Stomach (tissue), 9 donors: ENCODE data around the gene CRLF3. TPM values are rescaled to one million over a fixed set of nuclear protein-coding genes. Genes with fewer than 3 reads are reported as not detected.
"Not testable (repeated sequence)": the region's sequence is repeated elsewhere in the genome, so short reads cannot be mapped to it uniquely, and the experiment has no call there.

ENCODE experiments used
- DNase-seq, 2 donors: peaks; one replicate each; pipeline versions ENCODE4 v3.0.0 to v3.0.0-alpha.2; 2013 to 2019
- H3K27ac ChIP-seq, 5 donors: fragments of 200-600 bp in 4 of 5; sonication (generic) in 4 of 5; one replicate each; pipeline ENCODE4 v1.5.1; 2013 to 2019; ENCODE audit warnings: mild to moderate bottlenecking in 1 of 5, moderate library complexity in 1 of 5
- H3K27me3 ChIP-seq, 3 donors: fragments of 200-600 bp; sonication (generic); one replicate each; pipeline ENCODE4 v1.5.1; 2017 to 2019; ENCODE audit warnings: mixed run types in 1 of 3
- H3K36me3 ChIP-seq, 4 donors: fragments of 200-600 bp; sonication (generic); 1 replicate in 3 of 4; 2 replicates in 1 of 4; pipeline ENCODE4 v1.5.1; 2016 to 2019
- H3K4me1 ChIP-seq, 4 donors: fragments of 200-600 bp; sonication (generic); one replicate each; pipeline ENCODE4 v1.5.1; 2016 to 2019
- H3K4me3 ChIP-seq, 4 donors: fragments of 200-600 bp; sonication (generic) in 3 of 4; one replicate each; pipeline ENCODE4 v1.5.1; 2016 to 2019; ENCODE audit warnings: mild to moderate bottlenecking in 1 of 4
- H3K9me3 ChIP-seq, 4 donors: fragments of 200-600 bp; sonication (generic); one replicate each; pipeline ENCODE4 v1.5.1; 2016 to 2019
- EP300 ChIP-seq: sonication (generic); formaldehyde crosslinking; IDR thresholded peaks from one replicate; pipeline ENCODE4 v1.6.1; 2017; ENCODE audit warnings: antibody characterized with exemption
- POLR2A ChIP-seq, 4 donors: fragments of 450-650 bp; IDR thresholded peaks; one replicate each; pipeline ENCODE4 v1.6.1; 2016; ENCODE audit warnings: antibody characterized with exemption in 4 of 4, control low read depth in 2 of 4, mild to moderate bottlenecking in 1 of 4, moderate library complexity in 1 of 4
- POLR2AphosphoS5 ChIP-seq, 3 donors: sonication (generic); formaldehyde crosslinking; IDR thresholded peaks; one replicate each; pipeline ENCODE4 v1.6.1; 2016; ENCODE audit warnings: antibody characterized with exemption in 3 of 3
- WGBS, 5 donors: extraction: QIAGEN DNeasy Blood & Tissue Kit in 3 of 5; methylation state at CpG; one replicate each; pipeline versions ENCODE4 v1.1.5 to v1.1.7; 2013 to 2018; 5-methylcytosine and 5-hydroxymethylcytosine counted together
- intact Hi-C: fragments of 100-400 bp; cut with DNase I; formaldehyde crosslinking; loops from one replicate; pipeline ENCODE4 v1.15.1; 2023; ENCODE audit warnings: low total_unique reads
- polyA plus RNA-seq, 3 donors: library from polyadenylated mRNA; stranded (reverse); fragments of 200-250 nt; gene quantifications; one replicate each; pipeline ENCODE4 v1.2.3, GENCODE V29; 2013
- total RNA-seq, 5 donors: library from RNA; depleted of rRNA; stranded (reverse); fragments of >200 nt; gene quantifications; one replicate each; pipeline versions ENCODE4 v1.1.0 to v1.2.3, GENCODE V29; 2014 to 2016
- TF ChIP-seq, protein P1 (sequence below), 7 experiments: fragments of 450-650 bp in 4 of 7; fragments of 200-600 bp in 3 of 7; sonication (generic) in 3 of 7; IDR thresholded peaks; one replicate each; pipeline ENCODE4 v1.5.1; 2016 to 2019; ENCODE audit warnings: antibody characterized with exemption in 7 of 7, control low read depth in 2 of 7, mild to moderate bottlenecking in 1 of 7
- donor health status: healthy with polysubstance abuse.
- donor health status: Bipolar disorder and iron deficiency.
- donor health status: healthy.

Gene CRLF3
- total and polyA plus RNA-seq, 8 donors = 1.7 to 15.2 (median 4.6) TPM

DNA sequence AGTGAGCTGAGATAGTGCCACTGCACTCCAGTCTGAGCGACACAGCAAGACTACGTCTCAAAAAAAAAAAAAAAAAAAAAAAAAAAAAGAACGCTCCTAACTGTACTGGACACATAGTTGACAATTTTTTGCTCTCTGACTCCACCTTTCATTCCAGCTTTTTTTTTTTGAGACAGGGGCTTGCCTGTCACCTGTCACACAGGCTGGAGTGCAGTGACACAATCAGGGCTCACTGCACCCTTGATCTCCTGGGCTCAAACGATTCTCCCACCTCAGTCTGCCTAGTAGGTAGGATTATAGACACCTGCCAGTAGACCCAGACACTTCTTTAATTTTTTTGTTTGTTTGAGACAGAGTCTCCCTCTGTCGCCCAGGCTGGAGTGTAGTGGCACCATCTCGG is 2.6 kb upstream of the CRLF3 start:
- Histone ChIP-seq H3K27ac (no peak overlapping the region), H3K9me3 (no peaks in the 10 kb centered on the region), H3K4me1 (peaks cover 10 to 44% (median 34%) of the 10 kb centered on the region in 4 donors), H3K4me3 (no peak overlapping the region), H3K27me3 (no peaks in the 10 kb centered on the region), H3K36me3 (no peaks in the 10 kb centered on the region)
- intact Hi-C loops = no loop called here
- DNase-seq = no peak
- TF ChIP-seq POLR2A (IDR thresholded peaks at IDR 0.05) = no peak
- TF ChIP-seq POLR2AphosphoS5 (IDR thresholded peaks at IDR 0.05) = no peak
- TF ChIP-seq, protein P1, sequence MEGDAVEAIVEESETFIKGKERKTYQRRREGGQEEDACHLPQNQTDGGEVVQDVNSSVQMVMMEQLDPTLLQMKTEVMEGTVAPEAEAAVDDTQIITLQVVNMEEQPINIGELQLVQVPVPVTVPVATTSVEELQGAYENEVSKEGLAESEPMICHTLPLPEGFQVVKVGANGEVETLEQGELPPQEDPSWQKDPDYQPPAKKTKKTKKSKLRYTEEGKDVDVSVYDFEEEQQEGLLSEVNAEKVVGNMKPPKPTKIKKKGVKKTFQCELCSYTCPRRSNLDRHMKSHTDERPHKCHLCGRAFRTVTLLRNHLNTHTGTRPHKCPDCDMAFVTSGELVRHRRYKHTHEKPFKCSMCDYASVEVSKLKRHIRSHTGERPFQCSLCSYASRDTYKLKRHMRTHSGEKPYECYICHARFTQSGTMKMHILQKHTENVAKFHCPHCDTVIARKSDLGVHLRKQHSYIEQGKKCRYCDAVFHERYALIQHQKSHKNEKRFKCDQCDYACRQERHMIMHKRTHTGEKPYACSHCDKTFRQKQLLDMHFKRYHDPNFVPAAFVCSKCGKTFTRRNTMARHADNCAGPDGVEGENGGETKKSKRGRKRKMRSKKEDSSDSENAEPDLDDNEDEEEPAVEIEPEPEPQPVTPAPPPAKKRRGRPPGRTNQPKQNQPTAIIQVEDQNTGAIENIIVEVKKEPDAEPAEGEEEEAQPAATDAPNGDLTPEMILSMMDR (IDR thresholded peaks at IDR 0.05) = no peak
- TF ChIP-seq EP300 = no peak
- 86 to 92% (median 87%) methylated on average over 6 of the region's 6 CpGs for WGBS, 5 donors

DNA sequence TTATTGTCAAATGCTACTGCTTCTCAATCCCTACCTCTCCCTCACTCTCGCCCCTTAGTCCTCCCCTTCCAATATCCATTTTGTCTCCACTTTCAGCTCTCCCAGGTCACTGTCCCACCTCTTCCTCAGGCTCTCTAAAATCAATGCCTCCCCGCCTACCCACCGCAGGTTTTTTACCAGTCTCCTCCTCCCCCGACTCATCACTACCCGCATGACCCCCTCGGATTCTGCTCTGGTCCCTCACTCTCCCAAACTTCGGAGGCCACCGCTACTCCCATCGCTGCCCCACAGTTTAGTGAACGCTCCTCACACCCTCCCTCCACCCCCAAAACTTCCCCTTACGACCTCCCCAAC is 513 bp downstream of the CRLF3 start:
- H3K4me1 ChIP-seq = peaks cover 14 to 58% (median 36%) of the 10 kb centered on the region in 4 donors
- intact Hi-C loops = no loop called here
- no peak for TF ChIP-seq POLR2A (IDR thresholded peaks at IDR 0.05)
- TF ChIP-seq, protein P1 (IDR thresholded peaks at IDR 0.05) = no peak
- TF ChIP-seq EP300 = no peak
- no peak for TF ChIP-seq POLR2AphosphoS5 (IDR thresholded peaks at IDR 0.05)
- H3K27me3 ChIP-seq = no peaks in the 10 kb centered on the region
- H3K27ac ChIP-seq = peak overlapping the region; percentile 85 to 91 (median 89)
- H3K9me3 ChIP-seq = no peaks in the 10 kb centered on the region
- H3K36me3 ChIP-seq = peaks cover 0 to 4% (median 0%) of the 10 kb centered on the region in 4 donors
- H3K4me3 ChIP-seq = peak overlapping the region; percentile 74 to 98 (median 88)
- 0 to 2% (median 1%) methylated on average over 11 of the region's 11 CpGs for WGBS, 5 donors
- DNase-seq = no peak

DNA sequence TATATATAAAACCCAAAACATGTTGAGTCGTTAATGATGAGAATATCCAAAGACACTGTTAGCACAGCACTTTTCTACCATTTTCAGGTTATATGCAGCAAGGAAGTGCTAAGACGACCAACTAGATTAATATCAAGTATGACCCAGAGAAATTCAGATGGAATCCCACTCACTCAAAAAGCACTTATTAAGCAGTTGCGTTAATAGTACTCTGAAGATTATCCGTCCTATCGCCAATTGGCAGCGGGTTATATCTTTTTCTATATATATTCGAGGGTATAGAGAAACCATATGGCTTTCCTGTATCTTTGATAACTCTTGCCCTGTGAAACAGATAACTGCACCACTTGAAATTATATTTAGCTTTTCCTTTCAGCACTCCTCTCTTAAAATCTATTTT is 1.1 kb downstream of the CRLF3 start:
- Histone ChIP-seq H3K4me3 (peak overlapping the region; percentile 74 to 98 (median 88)), H3K27me3 (no peaks in the 10 kb centered on the region), H3K9me3 (no peaks in the 10 kb centered on the region), H3K27ac (peak overlapping the region in 4 of 5 donors; percentile 85 to 89 (median 88)), H3K4me1 (peaks cover 14 to 62% (median 36%) of the 10 kb centered on the region in 4 donors), H3K36me3 (peaks cover 0 to 4% (median 0%) of the 10 kb centered on the region in 4 donors)
- DNase-seq = no peak
- TF ChIP-seq, protein P1 (IDR thresholded peaks at IDR 0.05) = no peak
- TF ChIP-seq EP300 = no peak
- no peak for TF ChIP-seq POLR2A (IDR thresholded peaks at IDR 0.05)
- TF ChIP-seq POLR2AphosphoS5 (IDR thresholded peaks at IDR 0.05) = no peak
- intact Hi-C loops = no loop called here
- whole genome bisulfite sequencing, 5 donors = 30 to 44% (median 41%) methylated on average over 7 of the region's 7 CpGs

DNA sequence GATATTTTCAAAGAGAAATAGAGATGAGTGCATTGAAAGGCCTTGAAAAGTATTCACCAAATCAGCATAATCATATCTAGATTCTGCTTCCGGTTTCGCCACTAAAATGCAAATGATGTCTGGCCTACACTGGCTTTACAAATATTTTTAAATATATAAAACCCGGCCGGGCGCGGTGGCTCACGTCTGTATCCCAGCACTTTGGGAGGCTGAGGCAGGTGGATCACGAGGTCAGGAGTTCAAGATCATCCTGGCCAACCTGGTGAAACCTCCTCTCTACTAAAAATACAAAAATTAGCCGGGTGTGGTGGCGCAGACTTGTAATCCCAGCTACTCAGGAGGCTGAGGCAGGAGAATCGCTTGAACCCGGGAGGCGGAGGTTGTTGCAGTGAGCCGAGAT is 1.6 kb downstream of the CRLF3 start:
- intact Hi-C loops, H3K27me3 ChIP-seq, H3K9me3 ChIP-seq, DNase-seq, H3K36me3 ChIP-seq: not testable (repeated sequence)
- WGBS, 5 donors = 62 to 82% (median 73%) methylated on average over 14 of the region's 14 CpGs
- peak overlapping the region in 4 of 5 donors; percentile 20 to 89 (median 88) for H3K27ac ChIP-seq
- peak overlapping the region; percentile 1 to 98 (median 79) for H3K4me3 ChIP-seq
- H3K4me1 ChIP-seq = peaks cover 14 to 62% (median 36%) of the 10 kb centered on the region in 4 donors

DNA sequence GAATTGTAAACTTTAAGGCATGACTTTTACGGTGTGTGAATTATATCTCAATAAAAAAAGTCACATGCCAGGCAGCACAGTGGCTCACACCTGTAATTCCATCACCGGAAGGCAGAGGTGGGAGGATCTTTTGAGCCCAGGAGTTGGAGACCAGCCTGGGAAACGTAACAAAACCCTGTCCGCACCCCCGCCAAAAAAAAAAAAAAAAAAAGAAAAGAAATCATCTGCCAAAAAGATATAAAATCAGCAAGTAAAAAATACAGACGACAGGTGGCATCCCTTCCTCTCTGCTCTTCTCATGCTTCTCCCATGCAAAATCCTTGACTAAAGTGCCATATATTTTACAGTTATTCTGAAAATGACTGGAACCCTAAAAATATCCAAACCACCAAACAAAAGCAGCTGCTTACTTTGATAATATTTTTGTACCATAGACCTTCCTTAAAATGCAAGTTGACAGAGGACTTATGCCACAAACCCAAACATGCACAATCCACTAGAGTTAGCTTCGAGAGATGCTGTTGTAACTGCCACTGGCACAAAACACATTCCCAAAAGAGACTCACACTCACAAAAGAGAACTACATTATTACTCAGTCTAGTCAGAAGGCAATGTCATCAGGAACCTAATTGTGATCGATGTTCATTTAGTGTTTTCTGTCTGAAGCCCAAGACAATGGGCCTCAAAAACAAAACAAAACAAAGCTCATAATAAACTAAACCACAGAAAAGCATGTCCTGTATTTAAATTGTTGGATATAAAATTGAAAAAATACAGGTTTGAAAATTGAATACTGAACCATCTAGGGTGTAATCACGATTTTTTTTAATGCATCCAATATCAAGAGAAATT is 2.4 kb downstream of the CRLF3 start:
- 54 to 69% (median 64%) methylated on average over 9 of the region's 9 CpGs for WGBS, 5 donors
- H3K4me3 ChIP-seq = peak overlapping the region in 2 of 4 donors; percentile 8 to 74
- intact Hi-C loops = no loop called here
- peaks cover 0 to 4% (median 0%) of the 10 kb centered on the region in 4 donors for H3K36me3 ChIP-seq
- DNase-seq = no peak
- H3K27me3 ChIP-seq = no peaks in the 10 kb centered on the region
- no peaks in the 10 kb centered on the region for H3K9me3 ChIP-seq
- H3K4me1 ChIP-seq = peaks cover 14 to 62% (median 36%) of the 10 kb centered on the region in 4 donors
- peak overlapping the region in 2 of 5 donors; percentile 44 to 87 for H3K27ac ChIP-seq
- TF ChIP-seq POLR2A (IDR thresholded peaks at IDR 0.05) (no peak), EP300 (no peak), POLR2AphosphoS5 (IDR thresholded peaks at IDR 0.05) (no peak)
- TF ChIP-seq, protein P1 (IDR thresholded peaks at IDR 0.05) = no peak
